ENCODE data around the gene ISOC2. TPM values are rescaled to one million over a fixed set of nuclear protein-coding genes. Genes with fewer than 3 reads are reported as not detected.

The ISOC2 gene
- total RNA-seq, 1 donor from 2014 or later, result 25.3 TPM

- H3K27ac ChIP-seq, result no peak overlapping the region
- DNase-seq (no peak), ATAC-seq (no peak)
- intact Hi-C loops (cut with DNase I), result no loop called here
- TF ChIP-seq CTCF (IDR thresholded peaks at IDR 0.05), result no peak
- no peaks in the 10 kb centered on the region for H3K27me3 ChIP-seq
- no peaks in the 10 kb centered on the region for H3K4me1 ChIP-seq
- no peaks in the 10 kb centered on the region for H3K9me3 ChIP-seq
- H3K36me3 ChIP-seq, result no peaks in the 10 kb centered on the region
- H3K4me3 ChIP-seq, result peak overlapping the region; percentile 73
Measured at GRCh38 chr19:55459950-55460657, 1.3 kb downstream of the ISOC2 start.

GRCh38 chr19:55459551-55459949 lies 1.9 kb downstream of the ISOC2 start:
- H3K27ac ChIP-seq, result no peak overlapping the region
- intact Hi-C loops (cut with DNase I), result no loop called here

GRCh38 chr19:55457683-55458457 lies 3.6 kb downstream of the ISOC2 start:
- Histone ChIP-seq H3K36me3 (no peaks in the 10 kb centered on the region), H3K27me3 (no peaks in the 10 kb centered on the region), H3K4me3 (no peak overlapping the region), H3K9me3 (no peaks in the 10 kb centered on the region), H3K4me1 (no peaks in the 10 kb centered on the region), H3K27ac (no peak overlapping the region)
- TF ChIP-seq CTCF (IDR thresholded peaks at IDR 0.05), result no peak
- DNase-seq, result no peak
- intact Hi-C loops (cut with DNase I), result no loop called here
- ATAC-seq, result no peak

More at GRCh38 chr19:55459551-55459949, 1.9 kb downstream of the ISOC2 start:
- Histone ChIP-seq H3K27me3 (no peaks in the 10 kb centered on the region), H3K36me3 (no peaks in the 10 kb centered on the region), H3K4me3 (no peak overlapping the region), H3K9me3 (no peaks in the 10 kb centered on the region), H3K4me1 (no peaks in the 10 kb centered on the region)
- no peak for ATAC-seq
- no peak for DNase-seq
- TF ChIP-seq CTCF (IDR thresholded peaks at IDR 0.05), result no peak

GRCh38 chr19:55456347-55456746 lies 5.1 kb downstream of the ISOC2 start:
- Histone ChIP-seq H3K9me3 (no peaks in the 10 kb centered on the region), H3K27me3 (peaks cover 15% of the 10 kb centered on the region), H3K4me1 (peaks cover 11% of the 10 kb centered on the region), H3K4me3 (no peak overlapping the region), H3K36me3 (no peaks in the 10 kb centered on the region), H3K27ac (no peak overlapping the region)
- DNase-seq, result no peak
- intact Hi-C loops (cut with DNase I), result no loop called here
- no peak for ATAC-seq
- no peak for TF ChIP-seq CTCF (IDR thresholded peaks at IDR 0.05)

GRCh38 chr19:55455576-55456235 lies 5.7 kb downstream of the ISOC2 start:
- TF ChIP-seq CTCF (IDR thresholded peaks at IDR 0.05), result no peak
- Histone ChIP-seq H3K27me3 (peaks cover 16% of the 10 kb centered on the region), H3K4me3 (no peak overlapping the region), H3K4me1 (peaks cover 11% of the 10 kb centered on the region), H3K36me3 (no peaks in the 10 kb centered on the region), H3K27ac (no peak overlapping the region), H3K9me3 (no peaks in the 10 kb centered on the region)
- intact Hi-C loops (cut with DNase I), result no loop called here
- ATAC-seq (no peak), DNase-seq (no peak)
